ENCODE results near the gene FSTL3.

Gene FSTL3

DNA sequence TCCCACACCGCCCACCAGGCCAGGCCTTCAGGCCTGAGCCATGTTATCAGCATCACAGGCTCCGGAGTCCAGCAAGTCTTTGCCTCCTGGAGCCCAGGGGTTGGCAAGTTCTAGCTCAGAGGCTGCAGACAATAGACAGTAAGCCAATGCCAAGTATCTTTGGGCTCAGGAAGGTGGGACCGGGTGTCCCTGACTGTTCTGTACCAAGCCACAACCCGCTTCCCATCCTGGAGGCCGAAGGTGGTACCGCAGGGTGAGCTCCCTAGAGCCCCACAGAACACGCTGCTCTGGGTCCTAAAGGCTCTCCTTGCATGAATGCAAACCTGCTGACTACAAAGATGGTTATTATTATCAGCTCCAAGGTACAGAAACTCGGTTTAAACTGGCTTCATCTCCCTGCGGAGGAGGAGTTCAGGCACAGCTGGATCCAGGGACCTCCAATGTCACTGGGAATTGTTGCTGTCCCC, 5.5 kb upstream of the FSTL3 start:
- H3K79me2 ChIP-seq (ENCODE audit: control insufficient read depth, low read length) = no peaks in the 10 kb centered on the region
- peaks cover 12% of the 10 kb centered on the region for H3K27me3 ChIP-seq (ENCODE audit: control insufficient read depth, low read length)
- H3K9me3 ChIP-seq (ENCODE audit: control insufficient read depth, insufficient read depth, low read length) = no peaks in the 10 kb centered on the region
- H3K27ac ChIP-seq (ENCODE audit: low read depth, low read length) = no peak overlapping the region
- H3K36me3 ChIP-seq (ENCODE audit: control insufficient read depth, low read length) = no peaks in the 10 kb centered on the region
- TF ChIP-seq, protein P1, sequence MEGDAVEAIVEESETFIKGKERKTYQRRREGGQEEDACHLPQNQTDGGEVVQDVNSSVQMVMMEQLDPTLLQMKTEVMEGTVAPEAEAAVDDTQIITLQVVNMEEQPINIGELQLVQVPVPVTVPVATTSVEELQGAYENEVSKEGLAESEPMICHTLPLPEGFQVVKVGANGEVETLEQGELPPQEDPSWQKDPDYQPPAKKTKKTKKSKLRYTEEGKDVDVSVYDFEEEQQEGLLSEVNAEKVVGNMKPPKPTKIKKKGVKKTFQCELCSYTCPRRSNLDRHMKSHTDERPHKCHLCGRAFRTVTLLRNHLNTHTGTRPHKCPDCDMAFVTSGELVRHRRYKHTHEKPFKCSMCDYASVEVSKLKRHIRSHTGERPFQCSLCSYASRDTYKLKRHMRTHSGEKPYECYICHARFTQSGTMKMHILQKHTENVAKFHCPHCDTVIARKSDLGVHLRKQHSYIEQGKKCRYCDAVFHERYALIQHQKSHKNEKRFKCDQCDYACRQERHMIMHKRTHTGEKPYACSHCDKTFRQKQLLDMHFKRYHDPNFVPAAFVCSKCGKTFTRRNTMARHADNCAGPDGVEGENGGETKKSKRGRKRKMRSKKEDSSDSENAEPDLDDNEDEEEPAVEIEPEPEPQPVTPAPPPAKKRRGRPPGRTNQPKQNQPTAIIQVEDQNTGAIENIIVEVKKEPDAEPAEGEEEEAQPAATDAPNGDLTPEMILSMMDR (IDR thresholded peaks at IDR 0.05; ENCODE audit: low read depth, low read length, poor library complexity, severe bottlenecking) = no peak
- no peak for TF ChIP-seq EZH2phosphoT487 (IDR thresholded peaks at IDR 0.05; ENCODE audit: borderline replicate concordance, low read length)
- no peaks in the 10 kb centered on the region for H4K20me1 ChIP-seq (ENCODE audit: control insufficient read depth, insufficient read depth, low read depth, low read length)
- no peaks in the 10 kb centered on the region for H3K4me1 ChIP-seq (ENCODE audit: control insufficient read depth, low read length)
- no peak overlapping the region for H3K4me2 ChIP-seq (ENCODE audit: low read length)
- no peaks in the 10 kb centered on the region for H3K9me2 ChIP-seq (replicated peaks; ENCODE audit: control insufficient read depth, low read length)
- H3K4me3 ChIP-seq (ENCODE audit: low read length) = no peak overlapping the region
- H3F3A ChIP-seq (ENCODE audit: control insufficient read depth, insufficient read depth) = no peaks in the 10 kb centered on the region

DNA sequence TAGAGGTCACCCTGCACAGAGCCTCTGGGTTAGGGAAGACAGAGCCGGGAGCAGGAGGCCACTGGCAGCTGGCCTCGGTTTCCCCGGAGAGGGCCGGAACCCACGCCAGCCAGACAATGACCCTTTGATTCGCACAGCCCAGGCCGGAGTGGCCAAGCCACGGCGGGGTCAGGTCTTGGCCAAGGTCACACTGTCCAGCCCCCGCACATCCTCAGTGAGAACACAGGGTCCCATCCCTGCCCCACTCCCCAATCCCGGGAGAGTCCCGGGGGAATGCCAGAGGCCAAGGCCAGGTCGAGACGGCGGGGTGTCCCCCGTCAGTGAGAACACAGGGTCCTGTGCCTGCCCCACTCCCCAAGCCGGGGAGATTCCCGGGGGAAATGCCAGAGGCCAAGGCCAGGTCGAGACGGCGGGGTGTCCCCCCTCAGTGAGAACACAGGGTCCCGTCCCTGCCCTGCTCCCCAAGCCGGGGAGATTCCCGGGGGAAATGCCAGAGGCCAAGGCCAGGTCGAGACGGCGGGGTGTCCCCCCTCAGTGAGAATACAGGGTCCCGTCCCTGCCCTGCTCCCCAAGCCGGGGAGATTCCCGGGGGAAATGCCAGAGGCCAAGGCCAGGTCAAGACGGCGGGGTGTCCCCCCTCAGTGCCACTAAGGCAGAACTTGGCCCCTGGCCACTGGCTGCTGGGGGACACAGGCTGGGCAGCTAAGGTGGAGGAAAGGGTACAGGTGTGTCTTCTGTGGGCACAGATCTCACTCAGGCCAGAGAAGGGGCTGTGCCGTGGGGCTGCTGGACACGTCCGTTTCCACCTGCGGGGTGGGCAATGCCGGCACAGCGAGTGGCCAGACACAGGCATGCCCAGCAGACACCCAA, 1.7 kb upstream of the FSTL3 start:
- H3K9me3 ChIP-seq (ENCODE audit: control insufficient read depth, insufficient read depth, low read length) = no peaks in the 10 kb centered on the region
- H3K27me3 ChIP-seq (ENCODE audit: control insufficient read depth, low read length) = peaks cover 14% of the 10 kb centered on the region
- no peaks in the 10 kb centered on the region for H3K36me3 ChIP-seq (ENCODE audit: control insufficient read depth, low read length)
- no peak overlapping the region for H3K27ac ChIP-seq (ENCODE audit: low read depth, low read length)
- no peak overlapping the region for H3K4me2 ChIP-seq (ENCODE audit: low read length)
- H4K20me1 ChIP-seq (ENCODE audit: control insufficient read depth, insufficient read depth, low read depth, low read length) = no peaks in the 10 kb centered on the region; the same call in 1 of the 2 replicates
- 0 out of 2 replicates have a peak, but pooled peaks cover 4% of the 10 kb centered on the region for H3F3A ChIP-seq (ENCODE audit: control insufficient read depth, insufficient read depth)
- no peaks in the 10 kb centered on the region for H3K9me2 ChIP-seq (replicated peaks; ENCODE audit: control insufficient read depth, low read length)
- H3K79me2 ChIP-seq (ENCODE audit: control insufficient read depth, low read length) = peaks cover 4% of the 10 kb centered on the region; the same call in 1 of the 2 replicates
- H3K4me3 ChIP-seq (ENCODE audit: low read length) = no peak overlapping the region
- peaks cover 10% of the 10 kb centered on the region for H3K4me1 ChIP-seq (ENCODE audit: control insufficient read depth, low read length)
- TF ChIP-seq EZH2phosphoT487 (IDR thresholded peaks at IDR 0.05; ENCODE audit: borderline replicate concordance, low read length) = no peak
- TF ChIP-seq, protein P1 (IDR thresholded peaks at IDR 0.05; ENCODE audit: low read depth, low read length, poor library complexity, severe bottlenecking) = no peak

DNA sequence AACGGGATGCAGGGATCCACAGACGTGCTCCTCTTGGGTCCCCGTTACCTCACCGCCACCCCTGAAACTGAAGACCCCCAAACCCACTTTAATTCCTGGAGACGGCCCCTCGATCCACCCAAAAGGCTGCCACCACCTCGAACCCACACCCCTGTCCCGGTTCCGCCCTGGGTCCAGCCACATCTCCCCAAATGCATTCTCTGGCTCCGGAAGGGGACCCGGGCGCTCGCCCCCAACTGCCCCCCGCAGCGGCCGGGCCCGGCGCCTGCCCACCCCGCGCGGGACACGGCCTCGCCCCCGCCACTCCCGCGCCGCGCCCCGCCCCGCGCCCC, 219 bp upstream of the FSTL3 start:
- Histone ChIP-seq H3K9me2 (replicated peaks; ENCODE audit: control insufficient read depth, low read length) (no peaks in the 10 kb centered on the region), H4K20me1 (ENCODE audit: control insufficient read depth, insufficient read depth, low read depth, low read length) (no peaks in the 10 kb centered on the region; the same call in 1 of the 2 replicates), H3K36me3 (ENCODE audit: control insufficient read depth, low read length) (no peaks in the 10 kb centered on the region), H3K9me3 (ENCODE audit: control insufficient read depth, insufficient read depth, low read length) (no peaks in the 10 kb centered on the region), H3K27ac (ENCODE audit: low read depth, low read length) (no peak overlapping the region), H3K4me1 (ENCODE audit: control insufficient read depth, low read length) (peaks cover 12% of the 10 kb centered on the region), H3K4me3 (ENCODE audit: low read length) (no peak overlapping the region), H3F3A (ENCODE audit: control insufficient read depth, insufficient read depth) (0 out of 2 replicates have a peak, but pooled peaks cover 4% of the 10 kb centered on the region), H3K27me3 (ENCODE audit: control insufficient read depth, low read length) (peaks cover 14% of the 10 kb centered on the region), H3K79me2 (ENCODE audit: control insufficient read depth, low read length) (peaks cover 5% of the 10 kb centered on the region; the same call in 1 of the 2 replicates), H3K4me2 (ENCODE audit: low read length) (no peak overlapping the region)
- no peak for TF ChIP-seq EZH2phosphoT487 (IDR thresholded peaks at IDR 0.05; ENCODE audit: borderline replicate concordance, low read length)
- TF ChIP-seq, protein P1 (IDR thresholded peaks at IDR 0.05; ENCODE audit: low read depth, low read length, poor library complexity, severe bottlenecking) = no peak

Data from DOHH2 (cell line).